Measurements from ENCODE around the gene GPX2. TPM values are rescaled to one million over a fixed set of nuclear protein-coding genes. Genes with fewer than 3 reads are reported as not detected.

Gene GPX2
- total RNA-seq, 1 experiment from 2014 or later = not detected

DNA sequence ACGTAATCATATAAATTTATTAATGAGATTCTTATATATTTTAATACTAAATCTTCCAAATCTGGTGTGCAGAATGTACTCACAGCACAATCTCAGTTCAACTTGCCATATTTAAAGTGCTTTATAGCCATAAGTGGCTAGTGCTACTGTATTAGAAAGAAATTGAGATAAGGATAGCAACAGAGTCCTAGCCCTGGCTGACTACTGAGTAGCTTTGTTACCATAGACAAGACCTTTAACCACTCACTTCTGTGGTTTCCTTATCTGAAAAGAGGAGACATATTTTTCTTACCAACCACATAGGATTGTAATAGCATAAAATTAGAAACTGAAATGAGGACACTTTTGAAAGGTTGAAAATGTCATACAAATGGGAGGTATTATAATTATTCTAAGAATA is 30.3 kb downstream of the GPX2 start:
- Histone ChIP-seq H3K36me3 (ENCODE audit: insufficient read depth, low read length, poor library complexity, severe bottlenecking) (no peaks in the 10 kb centered on the region), H3K4me1 (ENCODE audit: insufficient read depth, low read length, poor library complexity, severe bottlenecking) (peaks cover 11% of the 10 kb centered on the region), H3K4me3 (ENCODE audit: low read depth, low read length, poor library complexity, severe bottlenecking) (no peak overlapping the region), H3K27ac (ENCODE audit: low read depth, low read length, poor library complexity, severe bottlenecking) (no peak overlapping the region), H3K9me3 (ENCODE audit: low read depth, low read length, poor library complexity, severe bottlenecking) (no peaks in the 10 kb centered on the region), H3K27me3 (replicated peaks; ENCODE audit: insufficient read depth, low read depth, low read length, poor library complexity) (no peaks in the 10 kb centered on the region)
- CTCF ChIA-PET = no interaction called here
- POLR2A ChIA-PET (ENCODE audit: low non-redundant PET) = no interaction called here
- no TSS peak for BruUV-seq (replicated peaks)
- no peak for DNase-seq (ENCODE audit: low spot score)
- intact Hi-C loops (cut with micrococcal nuclease; ENCODE audit: unreplicated experiment) = loop anchor here (5.0 kb wide), 1 partner anchor 75 kb away; the partner anchor contains the start of gene FNTB
- TF ChIP-seq EZH2 (IDR thresholded peaks at IDR 0.05; ENCODE audit: borderline replicate concordance, low read depth, low read length, poor library complexity, severe bottlenecking) = no peak
- TF ChIP-seq, protein P1, sequence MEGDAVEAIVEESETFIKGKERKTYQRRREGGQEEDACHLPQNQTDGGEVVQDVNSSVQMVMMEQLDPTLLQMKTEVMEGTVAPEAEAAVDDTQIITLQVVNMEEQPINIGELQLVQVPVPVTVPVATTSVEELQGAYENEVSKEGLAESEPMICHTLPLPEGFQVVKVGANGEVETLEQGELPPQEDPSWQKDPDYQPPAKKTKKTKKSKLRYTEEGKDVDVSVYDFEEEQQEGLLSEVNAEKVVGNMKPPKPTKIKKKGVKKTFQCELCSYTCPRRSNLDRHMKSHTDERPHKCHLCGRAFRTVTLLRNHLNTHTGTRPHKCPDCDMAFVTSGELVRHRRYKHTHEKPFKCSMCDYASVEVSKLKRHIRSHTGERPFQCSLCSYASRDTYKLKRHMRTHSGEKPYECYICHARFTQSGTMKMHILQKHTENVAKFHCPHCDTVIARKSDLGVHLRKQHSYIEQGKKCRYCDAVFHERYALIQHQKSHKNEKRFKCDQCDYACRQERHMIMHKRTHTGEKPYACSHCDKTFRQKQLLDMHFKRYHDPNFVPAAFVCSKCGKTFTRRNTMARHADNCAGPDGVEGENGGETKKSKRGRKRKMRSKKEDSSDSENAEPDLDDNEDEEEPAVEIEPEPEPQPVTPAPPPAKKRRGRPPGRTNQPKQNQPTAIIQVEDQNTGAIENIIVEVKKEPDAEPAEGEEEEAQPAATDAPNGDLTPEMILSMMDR (conservative IDR thresholded peaks at IDR 0.05; ENCODE audit: low read depth, low read length) = no peak

DNA sequence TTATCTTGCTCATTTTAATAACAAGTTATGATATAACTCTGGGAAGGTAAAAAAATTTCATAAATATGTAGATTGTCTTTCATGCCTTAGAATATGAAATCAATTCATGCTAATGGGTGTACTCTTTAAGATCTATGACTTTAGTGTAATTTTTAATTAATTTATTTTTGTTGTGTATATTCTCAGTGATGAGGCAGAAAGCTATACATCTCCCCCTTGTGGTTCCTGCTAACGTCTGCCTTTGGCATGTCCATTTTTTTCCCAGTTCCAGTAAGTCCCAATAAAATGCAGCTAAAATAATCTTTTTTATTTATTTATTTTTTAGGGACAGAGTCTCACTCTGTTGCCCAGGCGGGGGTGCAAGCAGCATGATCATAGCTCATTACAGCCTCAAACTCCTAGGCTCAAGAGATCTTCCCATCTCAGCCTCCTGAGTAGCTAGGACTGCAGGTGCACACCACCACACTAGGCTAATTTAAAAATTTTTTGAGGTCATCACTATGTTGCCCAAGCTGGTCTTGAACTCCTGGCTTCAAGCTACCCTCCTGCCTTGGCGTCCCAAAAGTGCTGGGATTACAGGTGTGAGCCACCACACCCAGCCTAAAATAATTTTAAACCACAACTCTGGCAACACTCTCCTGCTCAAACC is 31.6 kb downstream of the GPX2 start:
- ChIA-PET CTCF (interaction anchor here (0.7 to 1.4 kb wide), 4 partner anchors 19 to 583 kb away, joined by 3 to 7 read pairs (median 5); no protein-coding TSS in a partner anchor), POLR2A (ENCODE audit: low non-redundant PET) (no interaction called here)
- no peaks in the 10 kb centered on the region for H3K36me3 ChIP-seq (ENCODE audit: insufficient read depth, low read length, poor library complexity, severe bottlenecking)
- no peaks in the 10 kb centered on the region for H3K27me3 ChIP-seq (replicated peaks; ENCODE audit: insufficient read depth, low read depth, low read length, poor library complexity)
- intact Hi-C loops (cut with micrococcal nuclease; ENCODE audit: unreplicated experiment) = loop anchor here (5.0 kb wide), 1 partner anchor 76 kb away; the partner anchor contains the start of gene FNTB
- H3K4me3 ChIP-seq (ENCODE audit: low read depth, low read length, poor library complexity, severe bottlenecking) = no peak overlapping the region
- H3K9me3 ChIP-seq (ENCODE audit: low read depth, low read length, poor library complexity, severe bottlenecking) = no peaks in the 10 kb centered on the region
- no peak overlapping the region for H3K27ac ChIP-seq (ENCODE audit: low read depth, low read length, poor library complexity, severe bottlenecking)
- DNase-seq (ENCODE audit: low spot score) = peak; percentile 50
- BruUV-seq (replicated peaks) = no TSS peak
- peaks cover 11% of the 10 kb centered on the region for H3K4me1 ChIP-seq (ENCODE audit: insufficient read depth, low read length, poor library complexity, severe bottlenecking)
- TF ChIP-seq EZH2 (IDR thresholded peaks at IDR 0.05; ENCODE audit: borderline replicate concordance, low read depth, low read length, poor library complexity, severe bottlenecking) = no peak
- TF ChIP-seq, protein P1 (conservative IDR thresholded peaks at IDR 0.05; ENCODE audit: low read depth, low read length) = peak; percentile 69

DNA sequence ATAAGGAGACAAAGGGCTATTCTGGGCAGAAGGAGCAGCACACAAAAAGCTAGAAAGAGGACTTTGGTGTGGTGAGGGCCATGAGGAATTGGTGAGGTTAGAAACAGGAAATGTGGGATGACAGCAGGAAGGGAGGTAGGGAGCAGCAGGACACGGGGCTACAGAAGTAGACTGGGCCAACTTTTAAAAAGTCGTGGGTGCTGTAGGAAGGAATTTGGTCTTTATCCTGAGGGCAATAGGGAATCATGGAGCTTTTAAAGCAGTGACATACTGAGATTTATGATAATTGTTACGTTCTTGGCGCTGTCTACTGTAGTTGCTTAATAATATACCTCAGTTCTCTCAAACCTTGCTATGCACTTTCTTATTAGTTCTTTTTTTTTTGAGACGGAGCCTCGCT is 36.5 kb downstream of the GPX2 start:
- Histone ChIP-seq H3K9me3 (ENCODE audit: low read depth, low read length, poor library complexity, severe bottlenecking) (no peaks in the 10 kb centered on the region), H3K36me3 (ENCODE audit: insufficient read depth, low read length, poor library complexity, severe bottlenecking) (no peaks in the 10 kb centered on the region), H3K4me1 (ENCODE audit: insufficient read depth, low read length, poor library complexity, severe bottlenecking) (no peaks in the 10 kb centered on the region), H3K4me3 (ENCODE audit: low read depth, low read length, poor library complexity, severe bottlenecking) (no peak overlapping the region), H3K27ac (ENCODE audit: low read depth, low read length, poor library complexity, severe bottlenecking) (no peak overlapping the region), H3K27me3 (replicated peaks; ENCODE audit: insufficient read depth, low read depth, low read length, poor library complexity) (no peaks in the 10 kb centered on the region)
- POLR2A ChIA-PET (ENCODE audit: low non-redundant PET) = no interaction called here
- no TSS peak for BruUV-seq (replicated peaks)
- peak; percentile 10 for DNase-seq (ENCODE audit: low spot score)
- CTCF ChIA-PET = no interaction called here
- no peak for TF ChIP-seq EZH2 (IDR thresholded peaks at IDR 0.05; ENCODE audit: borderline replicate concordance, low read depth, low read length, poor library complexity, severe bottlenecking)
- TF ChIP-seq, protein P1 (conservative IDR thresholded peaks at IDR 0.05; ENCODE audit: low read depth, low read length) = no peak
- intact Hi-C loops (cut with micrococcal nuclease; ENCODE audit: unreplicated experiment) = no loop called here
